Prostate gland (tissue), 2 donors: Measurements from ENCODE around the gene PCID2. TPM values are rescaled to one million over a fixed set of nuclear protein-coding genes. Genes with fewer than 3 reads are reported as not detected.

Experiments
- DNase-seq: peaks from one replicate; pipeline ENCODE4 v3.0.0-alpha.2; 2019; ENCODE audit warnings: low spot score
- H3K27ac ChIP-seq, 2 donors: fragments of 200-600 bp; sonication (generic); 2 replicates each; pipeline ENCODE4 v1.5.1; 2017 to 2019
- H3K27me3 ChIP-seq: fragments of 200-600 bp; sonication (generic); replicated peaks from 2 replicates; pipeline ENCODE4 v1.5.1; 2019; ENCODE audit not compliant: insufficient read depth
- H3K36me3 ChIP-seq, 2 donors: fragments of 200-600 bp; sonication (generic); 1 replicate in 1 of 2; 2 replicates in 1 of 2; pipeline versions ENCODE4 v1.5.1 to v1.8.1; 2017 to 2019
- H3K4me1 ChIP-seq: fragments of 200-600 bp; sonication (generic); replicated peaks from 2 replicates; pipeline ENCODE4 v1.5.1; 2019
- H3K4me3 ChIP-seq, 2 donors: fragments of 200-600 bp; sonication (generic); 2 replicates each; pipeline ENCODE4 v1.5.1; 2017 to 2019
- H3K9me3 ChIP-seq: fragments of 200-600 bp; sonication (generic); 2 replicates; pipeline ENCODE4 v1.5.1; 2017
- POLR2A ChIP-seq: fragments of 450-650 bp; IDR thresholded peaks from one replicate; pipeline ENCODE4 v1.6.1; 2016; ENCODE audit warnings: antibody characterized with exemption, mild to moderate bottlenecking
- POLR2AphosphoS5 ChIP-seq: sonication (generic); formaldehyde crosslinking; IDR thresholded peaks from one replicate; pipeline ENCODE4 v1.6.1; 2017; ENCODE audit warnings: antibody characterized with exemption
- WGBS: methylation state at CpG from one replicate; pipeline ENCODE4 v1.1.5; 2018; 5-methylcytosine and 5-hydroxymethylcytosine counted together
- intact Hi-C: fragments of 100-400 bp; cut with DNase I; formaldehyde crosslinking; loops from one replicate; pipeline ENCODE4 v1.14.2; 2022
- total RNA-seq, 2 donors: library from RNA; depleted of rRNA; stranded (reverse); fragments of >200 nt; gene quantifications; one replicate each; pipeline ENCODE4 v1.1.0, GENCODE V29; 2016
- TF ChIP-seq, protein P1 (sequence below), 4 experiments: fragments of 200-600 bp in 2 of 4; fragments of 450-650 bp in 2 of 4; sonication (generic) in 2 of 4; IDR thresholded peaks; 1 replicate in 3 of 4; 2 replicates in 1 of 4; pipeline ENCODE4 v1.5.1; 2016 to 2019; ENCODE audit warnings: antibody characterized with exemption in 4 of 4, mild to moderate bottlenecking in 2 of 4, moderate library complexity in 2 of 4

Gene PCID2
- total RNA-seq, 2 donors from 2014 or later = 47.7 to 48.6 TPM

DNA sequence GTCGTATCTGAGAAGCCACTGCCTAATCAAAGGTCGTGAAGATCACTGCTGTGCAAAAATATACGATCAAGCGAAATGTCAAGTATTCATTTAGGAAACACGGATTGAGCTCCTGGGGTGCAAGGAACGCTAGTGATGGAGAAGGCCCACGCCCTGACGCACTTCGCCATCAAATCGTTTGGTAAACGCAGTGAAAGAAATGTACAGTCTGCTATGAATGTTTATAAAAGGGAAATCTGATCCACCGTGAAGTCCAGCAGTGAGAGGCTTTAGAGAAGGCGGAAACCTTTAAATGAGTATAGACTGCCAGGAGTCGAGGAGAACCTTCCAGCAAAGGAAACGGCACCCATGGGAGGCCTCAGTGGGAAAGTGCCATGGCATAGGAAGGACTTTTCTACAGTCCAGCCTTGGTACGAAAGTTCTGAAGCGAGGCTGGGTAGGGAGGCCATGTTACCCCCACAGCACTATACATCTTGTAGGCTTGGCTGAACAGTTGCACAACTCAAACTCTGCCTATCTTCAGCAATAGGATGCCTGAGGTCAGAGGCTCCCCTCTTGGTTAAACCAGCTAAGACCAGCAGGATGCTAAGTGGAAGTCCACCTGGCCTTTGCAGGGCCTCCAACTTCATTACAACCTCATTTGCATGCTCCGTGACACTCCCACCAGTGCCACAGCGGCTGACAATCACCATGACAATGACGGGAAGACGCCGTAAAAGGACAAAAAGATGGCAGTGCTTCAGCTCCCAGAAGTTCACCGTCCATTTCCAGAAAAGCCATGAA, 20.4 kb downstream of the PCID2 start:
- Histone ChIP-seq H3K36me3 (no peaks in the 10 kb centered on the region), H3K4me3 (no peak overlapping the region), H3K27me3 (no peaks in the 10 kb centered on the region), H3K27ac (no peak overlapping the region), H3K9me3 (no peaks in the 10 kb centered on the region), H3K4me1 (no peaks in the 10 kb centered on the region)
- DNase-seq = no peak
- WGBS = 88% methylated on average over 23 of the region's 23 CpGs
- TF ChIP-seq POLR2AphosphoS5 = no peak
- no peak for TF ChIP-seq POLR2A
- TF ChIP-seq, protein P1, sequence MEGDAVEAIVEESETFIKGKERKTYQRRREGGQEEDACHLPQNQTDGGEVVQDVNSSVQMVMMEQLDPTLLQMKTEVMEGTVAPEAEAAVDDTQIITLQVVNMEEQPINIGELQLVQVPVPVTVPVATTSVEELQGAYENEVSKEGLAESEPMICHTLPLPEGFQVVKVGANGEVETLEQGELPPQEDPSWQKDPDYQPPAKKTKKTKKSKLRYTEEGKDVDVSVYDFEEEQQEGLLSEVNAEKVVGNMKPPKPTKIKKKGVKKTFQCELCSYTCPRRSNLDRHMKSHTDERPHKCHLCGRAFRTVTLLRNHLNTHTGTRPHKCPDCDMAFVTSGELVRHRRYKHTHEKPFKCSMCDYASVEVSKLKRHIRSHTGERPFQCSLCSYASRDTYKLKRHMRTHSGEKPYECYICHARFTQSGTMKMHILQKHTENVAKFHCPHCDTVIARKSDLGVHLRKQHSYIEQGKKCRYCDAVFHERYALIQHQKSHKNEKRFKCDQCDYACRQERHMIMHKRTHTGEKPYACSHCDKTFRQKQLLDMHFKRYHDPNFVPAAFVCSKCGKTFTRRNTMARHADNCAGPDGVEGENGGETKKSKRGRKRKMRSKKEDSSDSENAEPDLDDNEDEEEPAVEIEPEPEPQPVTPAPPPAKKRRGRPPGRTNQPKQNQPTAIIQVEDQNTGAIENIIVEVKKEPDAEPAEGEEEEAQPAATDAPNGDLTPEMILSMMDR (IDR thresholded peaks at IDR 0.05) = no peak
- intact Hi-C loops = no loop called here

DNA sequence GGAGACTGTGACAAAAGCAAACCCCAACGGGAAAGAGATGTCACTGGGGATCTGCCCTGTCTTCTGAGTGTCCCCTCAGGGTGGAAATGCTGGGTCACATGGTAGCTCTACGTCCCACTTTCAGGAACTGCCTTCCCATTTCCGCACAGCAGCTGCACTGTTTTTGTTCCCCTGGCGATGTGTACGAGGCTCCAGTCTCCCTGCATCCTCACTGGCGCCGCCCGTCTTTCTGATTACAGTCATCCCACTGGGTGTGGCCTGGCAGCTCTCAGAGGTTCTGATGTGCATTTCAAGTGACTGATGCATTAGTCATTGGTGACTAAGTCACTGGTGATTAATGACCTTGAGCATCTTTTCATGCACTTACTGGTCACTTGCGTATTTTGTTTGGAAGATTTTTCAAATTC, 21.2 kb downstream of the PCID2 start:
- Histone ChIP-seq H3K27ac (no peak overlapping the region), H3K27me3 (no peaks in the 10 kb centered on the region), H3K4me3 (no peak overlapping the region), H3K4me1 (no peaks in the 10 kb centered on the region), H3K36me3 (no peaks in the 10 kb centered on the region), H3K9me3 (no peaks in the 10 kb centered on the region)
- DNase-seq = no peak
- intact Hi-C loops = no loop called here
- 79% methylated on average over 9 of the region's 9 CpGs for WGBS
- no peak for TF ChIP-seq POLR2AphosphoS5
- TF ChIP-seq POLR2A = no peak
- TF ChIP-seq, protein P1 (IDR thresholded peaks at IDR 0.05) = no peak

DNA sequence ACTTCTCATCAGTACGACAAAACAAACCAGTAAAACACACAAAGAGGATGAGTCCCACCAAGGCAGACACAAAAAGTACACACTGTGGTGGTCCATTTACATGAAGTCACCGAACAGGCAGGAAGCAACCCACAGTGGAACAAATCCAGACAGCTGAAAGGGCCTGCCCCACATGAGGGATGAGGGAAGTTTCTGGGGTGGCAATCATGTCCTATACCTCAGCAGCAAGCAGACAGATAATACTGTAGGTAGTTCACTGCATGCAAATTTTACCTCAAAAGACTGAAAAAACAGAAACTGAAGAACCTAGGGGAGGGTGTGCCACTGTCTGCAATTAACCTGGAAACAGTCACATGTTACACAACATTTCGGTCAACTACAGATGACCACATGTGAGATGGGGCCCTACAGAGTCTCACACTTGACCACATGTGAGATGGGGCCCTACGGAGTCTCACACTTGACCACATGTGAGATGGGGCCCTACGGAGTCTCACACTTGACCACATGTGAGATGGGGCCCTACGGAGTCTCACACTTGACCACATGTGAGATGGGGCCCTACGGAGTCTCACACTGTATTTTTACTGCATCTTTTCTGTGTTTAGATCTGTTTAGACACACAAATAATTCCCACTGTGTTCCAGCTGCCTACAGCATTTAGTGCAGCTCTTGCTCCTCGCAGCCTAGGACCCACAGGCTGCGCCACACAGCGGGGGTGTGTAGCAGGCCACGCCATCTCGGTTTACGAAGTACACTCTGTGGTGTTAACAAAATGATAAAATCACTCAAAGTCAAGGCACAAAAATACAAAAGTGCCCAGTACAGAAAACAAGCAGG, 22.2 kb downstream of the PCID2 start:
- Histone ChIP-seq H3K9me3 (no peaks in the 10 kb centered on the region), H3K27me3 (no peaks in the 10 kb centered on the region), H3K4me3 (no peak overlapping the region), H3K36me3 (no peaks in the 10 kb centered on the region), H3K4me1 (no peaks in the 10 kb centered on the region), H3K27ac (no peak overlapping the region)
- TF ChIP-seq POLR2AphosphoS5 (no peak), POLR2A (no peak)
- TF ChIP-seq, protein P1 (IDR thresholded peaks at IDR 0.05) = no peak
- WGBS = 78% methylated on average over 13 of the region's 13 CpGs
- DNase-seq = no peak
- intact Hi-C loops = no loop called here

DNA sequence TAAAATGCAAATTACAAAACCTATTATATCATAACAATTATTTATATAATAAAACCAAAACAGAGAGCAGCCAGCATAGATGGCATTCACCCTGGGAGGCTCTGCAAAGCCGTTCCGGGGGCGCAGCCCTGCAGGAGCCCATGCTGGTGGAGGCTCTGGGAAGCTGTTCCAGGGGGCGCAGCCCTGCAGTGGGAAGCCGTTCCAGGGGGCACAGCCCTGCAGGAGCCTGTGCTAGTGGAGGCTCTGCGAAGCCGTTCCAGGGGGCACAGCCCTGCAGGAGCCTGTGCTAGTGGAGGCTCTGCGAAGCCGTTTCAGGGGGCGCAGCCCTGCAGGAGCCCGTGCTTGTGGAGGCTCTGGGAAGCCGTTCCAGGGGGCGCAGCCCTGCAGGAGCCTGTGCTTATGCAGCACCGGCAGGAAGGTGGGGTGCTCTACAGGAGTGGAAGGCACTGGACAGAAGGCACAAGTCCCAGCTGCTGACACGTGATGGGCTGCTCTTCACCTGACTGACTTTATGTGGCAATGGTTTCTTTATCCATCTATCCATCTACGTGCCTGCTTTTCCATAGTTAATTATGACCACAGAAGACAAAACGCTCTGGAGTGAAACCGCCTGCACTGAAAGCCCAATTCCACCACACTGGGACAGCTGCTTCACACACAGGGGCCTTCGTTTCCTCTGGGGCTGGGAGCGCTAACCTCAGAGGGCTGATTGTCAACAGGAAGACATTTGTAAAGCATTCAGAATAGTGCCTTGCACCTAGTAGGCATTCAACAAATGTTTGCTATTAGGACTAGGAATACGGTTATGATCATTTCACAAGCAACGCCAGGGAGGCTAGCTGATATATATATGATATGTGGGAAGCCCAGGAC, 23.7 kb downstream of the PCID2 start:
- H3K9me3 ChIP-seq = no peaks in the 10 kb centered on the region
- no peak for DNase-seq
- peaks cover 0 to 2% of the 10 kb centered on the region in 2 donors for H3K36me3 ChIP-seq
- no peaks in the 10 kb centered on the region for H3K4me1 ChIP-seq
- 92% methylated on average over 22 of the region's 22 CpGs for WGBS
- H3K4me3 ChIP-seq = no peak overlapping the region
- H3K27me3 ChIP-seq = no peaks in the 10 kb centered on the region
- H3K27ac ChIP-seq = no peak overlapping the region
- TF ChIP-seq POLR2AphosphoS5 (no peak), POLR2A (no peak)
- TF ChIP-seq, protein P1 (IDR thresholded peaks at IDR 0.05) = no peak
- intact Hi-C loops = no loop called here
